Astrocyte (in vitro differentiated cells and primary cell): ENCODE results near the gene CIT.
"Not testable (repeated sequence)": the region's sequence is repeated elsewhere in the genome, so short reads cannot be mapped to it uniquely, and the experiment has no call there.

ENCODE experiments used
- CTCF ChIP-seq: IDR thresholded peaks from 2 replicates; pipeline ENCODE4 v1.5.1; 2011; ENCODE audit warnings: low read depth, mild to moderate bottlenecking, inconsistent platforms, low read length, moderate library complexity; ENCODE audit not compliant: insufficient read depth
- EZH2 ChIP-seq: IDR thresholded peaks from 2 replicates; pipeline ENCODE4 v1.6.1; 2012; ENCODE audit warnings: mild to moderate bottlenecking, low read length, inconsistent platforms; ENCODE audit not compliant: insufficient read depth

GRCh38 chr12:119657001-119657400, 220.1 kb downstream of the CIT start:
- TF ChIP-seq CTCF, EZH2: not testable (repeated sequence)
